GM12874 (cell line): ENCODE measurements around the gene TRIM32.

Experiments
- CTCF ChIP-seq: IDR thresholded peaks from 2 replicates; pipeline ENCODE4 v1.5.1; 2011; ENCODE audit warnings: low read depth, mild to moderate bottlenecking, control low read depth, low read length, moderate library complexity; ENCODE audit not compliant: insufficient read depth

The TRIM32 gene

GRCh38 chr9:116647515-116647809 is 39.6 kb upstream of the TRIM32 start:
- TF ChIP-seq CTCF: no peak

- no peak for TF ChIP-seq CTCF
Observed at GRCh38 chr9:116653348-116654058, 33.6 kb upstream of the TRIM32 start.

- no peak for TF ChIP-seq CTCF
Observed at GRCh38 chr9:116654059-116654355, 33.1 kb upstream of the TRIM32 start.

GRCh38 chr9:116656501-116656971 is 30.6 kb upstream of the TRIM32 start:
- TF ChIP-seq CTCF: no peak

DNA sequence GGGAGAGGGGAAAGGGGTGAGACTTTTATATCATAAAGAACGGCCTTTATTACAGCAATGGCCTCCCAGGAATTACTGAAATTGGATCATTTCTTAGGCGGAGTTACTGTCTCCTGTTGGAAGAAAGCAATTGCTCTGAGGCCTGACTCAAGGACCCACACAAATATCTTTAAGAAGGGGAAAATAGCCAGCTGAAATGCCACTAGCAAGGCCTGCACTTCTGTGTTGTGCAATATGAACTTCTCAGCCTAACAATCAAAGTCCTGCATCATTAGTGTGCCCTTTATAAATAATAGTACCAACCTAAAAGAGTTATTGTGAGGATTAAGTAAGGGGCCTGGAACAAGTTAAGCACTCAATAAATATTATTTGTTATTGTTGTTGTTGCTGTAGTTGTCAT is 30.1 kb upstream of the TRIM32 start:
- TF ChIP-seq CTCF: no peak

GRCh38 chr9:116658265-116658664 is 28.8 kb upstream of the TRIM32 start:
- TF ChIP-seq CTCF: no peak

GRCh38 chr9:116661037-116661954 is 25.8 kb upstream of the TRIM32 start:
- peak; percentile 65 for TF ChIP-seq CTCF
